Measurements from ENCODE around the gene HNRNPL.
"Not testable (repeated sequence)": the region's sequence is repeated elsewhere in the genome, so short reads cannot be mapped to it uniquely, and the experiment has no call there.

The HNRNPL gene

DNA sequence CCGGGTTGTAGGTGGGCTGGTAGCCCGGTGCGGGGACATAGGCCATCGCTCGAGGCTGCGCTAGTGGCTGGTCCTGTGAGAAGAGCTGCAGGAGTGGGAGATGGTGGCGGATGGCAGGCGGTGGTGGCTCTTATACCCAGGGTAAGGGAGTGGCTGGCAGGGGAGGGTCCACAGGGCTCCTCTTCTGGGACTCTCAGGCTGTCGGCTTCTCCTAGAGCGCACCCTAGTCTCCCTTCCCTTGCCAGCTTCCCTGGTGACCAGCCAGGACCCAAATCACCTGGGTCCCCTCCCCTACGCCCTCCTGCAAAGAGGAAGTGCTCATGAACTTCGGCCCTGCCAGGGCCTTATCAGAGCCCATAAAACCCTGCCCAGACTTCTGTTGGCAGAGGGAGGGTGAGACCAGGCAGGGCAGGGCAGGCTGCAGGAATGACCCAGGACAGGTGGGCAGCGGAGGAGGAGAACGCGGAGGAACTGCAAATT is 36.9 kb downstream of the HNRNPL start, which contains the start of gene LGALS4:
TSS of gene LGALS4 (minus strand) at position 105 of the 480 bp plus-strand sequence. CDS start at position 46, 59 bp downstream.
- ATAC-seq (ENCODE audit: low read depth) (no peak), DNase-seq (ENCODE audit: low spot score) (no peak)
- Histone ChIP-seq H3K4me3 (ENCODE audit: severe bottlenecking) (no peak within 1 kb of the TSS), H3K4me1 (ENCODE audit: insufficient read depth, poor library complexity, severe bottlenecking) (peaks cover 3% of the 10 kb centered on the region), H3K36me3 (ENCODE audit: low read depth) (peaks cover 7% of the 10 kb centered on the region), H3K27ac (ENCODE audit: poor library complexity, severe bottlenecking) (no peak within 1 kb of the TSS), H3K27me3 (ENCODE audit: insufficient read depth, poor library complexity, severe bottlenecking) (no peaks in the 10 kb centered on the region), H3K9me3 (ENCODE audit: severe bottlenecking) (no peaks in the 10 kb centered on the region)
- TF ChIP-seq, protein P1, sequence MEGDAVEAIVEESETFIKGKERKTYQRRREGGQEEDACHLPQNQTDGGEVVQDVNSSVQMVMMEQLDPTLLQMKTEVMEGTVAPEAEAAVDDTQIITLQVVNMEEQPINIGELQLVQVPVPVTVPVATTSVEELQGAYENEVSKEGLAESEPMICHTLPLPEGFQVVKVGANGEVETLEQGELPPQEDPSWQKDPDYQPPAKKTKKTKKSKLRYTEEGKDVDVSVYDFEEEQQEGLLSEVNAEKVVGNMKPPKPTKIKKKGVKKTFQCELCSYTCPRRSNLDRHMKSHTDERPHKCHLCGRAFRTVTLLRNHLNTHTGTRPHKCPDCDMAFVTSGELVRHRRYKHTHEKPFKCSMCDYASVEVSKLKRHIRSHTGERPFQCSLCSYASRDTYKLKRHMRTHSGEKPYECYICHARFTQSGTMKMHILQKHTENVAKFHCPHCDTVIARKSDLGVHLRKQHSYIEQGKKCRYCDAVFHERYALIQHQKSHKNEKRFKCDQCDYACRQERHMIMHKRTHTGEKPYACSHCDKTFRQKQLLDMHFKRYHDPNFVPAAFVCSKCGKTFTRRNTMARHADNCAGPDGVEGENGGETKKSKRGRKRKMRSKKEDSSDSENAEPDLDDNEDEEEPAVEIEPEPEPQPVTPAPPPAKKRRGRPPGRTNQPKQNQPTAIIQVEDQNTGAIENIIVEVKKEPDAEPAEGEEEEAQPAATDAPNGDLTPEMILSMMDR (IDR thresholded peaks at IDR 0.05; ENCODE audit: poor library complexity, severe bottlenecking): no peak

DNA sequence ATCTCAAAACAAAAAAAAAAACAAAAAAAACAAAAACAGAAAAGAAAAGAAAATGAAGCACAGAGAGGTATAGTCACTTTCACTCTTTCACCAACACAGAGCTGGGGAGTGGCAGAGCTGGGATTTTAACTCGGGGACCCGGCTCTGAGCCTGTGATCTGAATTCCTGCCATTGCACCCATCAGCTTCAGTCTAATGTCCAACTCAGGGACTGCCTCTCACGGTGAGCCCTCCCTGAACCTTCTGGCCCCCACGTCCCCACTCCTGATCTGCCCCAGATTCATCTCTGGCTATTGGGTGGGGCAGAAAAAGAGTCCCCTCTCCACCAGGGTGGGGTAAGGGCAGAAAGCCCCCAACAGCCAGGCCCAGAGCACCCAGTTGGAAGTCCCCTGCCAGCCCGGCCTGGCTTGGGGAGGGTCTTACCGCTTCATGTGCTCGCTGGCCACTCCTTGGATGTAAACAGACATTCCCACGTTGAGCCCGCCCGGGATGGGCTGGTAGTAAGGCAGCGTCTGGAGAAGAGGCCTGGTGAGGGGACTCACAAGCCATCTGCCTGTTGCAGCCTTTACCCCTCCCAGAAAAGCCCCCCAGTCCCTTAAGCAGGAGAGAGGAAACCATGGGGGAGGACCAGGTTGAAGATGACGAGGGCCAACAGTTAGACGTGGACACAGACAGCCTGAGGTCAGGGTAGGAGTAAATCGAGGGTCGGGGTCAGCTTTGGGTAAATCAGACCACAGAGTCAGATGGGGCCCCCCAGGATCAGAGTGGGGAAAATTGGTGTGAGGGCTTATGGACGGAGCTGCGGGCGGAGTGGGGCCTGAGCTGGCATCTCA is 37.6 kb downstream of the HNRNPL start:
- TF ChIP-seq, protein P1 (IDR thresholded peaks at IDR 0.05; ENCODE audit: poor library complexity, severe bottlenecking): no peak
- H3K4me1 ChIP-seq (ENCODE audit: insufficient read depth, poor library complexity, severe bottlenecking): peaks cover 5% of the 10 kb centered on the region
- H3K27ac ChIP-seq (ENCODE audit: poor library complexity, severe bottlenecking): no peak overlapping the region
- H3K27me3 ChIP-seq (ENCODE audit: insufficient read depth, poor library complexity, severe bottlenecking): no peaks in the 10 kb centered on the region
- H3K9me3 ChIP-seq (ENCODE audit: severe bottlenecking): no peaks in the 10 kb centered on the region
- H3K4me3 ChIP-seq (ENCODE audit: severe bottlenecking): no peak overlapping the region
- DNase-seq (ENCODE audit: low spot score) (no peak), ATAC-seq (ENCODE audit: low read depth) (no peak)
- H3K36me3 ChIP-seq (ENCODE audit: low read depth): peaks cover 7% of the 10 kb centered on the region

DNA sequence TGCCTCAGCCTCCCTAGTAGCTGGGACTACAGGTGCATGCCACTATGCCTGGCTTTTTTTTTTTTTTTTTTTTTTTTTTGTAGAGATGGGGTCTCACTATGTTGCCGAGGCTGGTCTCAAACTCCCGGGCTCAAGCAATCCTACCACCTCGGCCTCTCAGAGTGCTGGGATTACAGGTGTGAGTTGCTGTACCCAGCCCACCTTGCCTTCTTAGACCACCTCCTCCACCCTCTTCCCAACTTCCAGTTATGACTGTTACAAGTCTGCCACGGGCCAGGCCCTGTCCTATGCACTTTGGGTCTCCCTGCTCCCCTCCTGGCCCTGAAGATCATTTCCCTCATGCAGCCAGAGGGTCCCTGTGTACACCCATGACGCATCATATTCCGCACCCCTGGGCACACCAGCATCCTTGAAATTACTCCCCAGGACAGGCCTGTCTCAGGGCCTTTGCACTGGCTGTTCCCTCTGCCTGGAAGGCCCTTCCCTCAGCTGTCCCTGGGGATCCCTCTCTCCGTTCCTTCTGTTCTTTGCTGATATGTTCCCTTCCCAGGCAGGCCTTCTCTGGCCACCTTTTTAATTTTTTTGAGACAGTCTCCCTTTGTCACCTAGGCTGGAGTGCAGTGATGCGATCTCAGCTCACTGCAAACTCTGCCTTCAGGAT is 40.1 kb downstream of the HNRNPL start:
- no peak overlapping the region for H3K27ac ChIP-seq (ENCODE audit: poor library complexity, severe bottlenecking)
- DNase-seq (ENCODE audit: low spot score) (no peak), ATAC-seq (ENCODE audit: low read depth) (no peak)
- no peak overlapping the region for H3K4me3 ChIP-seq (ENCODE audit: severe bottlenecking)
- H3K4me1 ChIP-seq (ENCODE audit: insufficient read depth, poor library complexity, severe bottlenecking): peaks cover 9% of the 10 kb centered on the region
- no peaks in the 10 kb centered on the region for H3K27me3 ChIP-seq (ENCODE audit: insufficient read depth, poor library complexity, severe bottlenecking)
- no peaks in the 10 kb centered on the region for H3K9me3 ChIP-seq (ENCODE audit: severe bottlenecking)
- no peaks in the 10 kb centered on the region for H3K36me3 ChIP-seq (ENCODE audit: low read depth)
- TF ChIP-seq, protein P1 (IDR thresholded peaks at IDR 0.05; ENCODE audit: poor library complexity, severe bottlenecking): no peak

GRCh38 chr19:38808741-38809140 is 41.0 kb downstream of the HNRNPL start:
- no peak for DNase-seq (ENCODE audit: low spot score)
- ATAC-seq (ENCODE audit: low read depth): no peak
- TF ChIP-seq, protein P1 (IDR thresholded peaks at IDR 0.05; ENCODE audit: poor library complexity, severe bottlenecking): no peak

GRCh38 chr19:38807374-38808098 is 42.2 kb downstream of the HNRNPL start:
- not testable (repeated sequence) for H3K27me3 ChIP-seq (ENCODE audit: insufficient read depth, poor library complexity, severe bottlenecking); DNase-seq (ENCODE audit: low spot score); H3K4me3 ChIP-seq (ENCODE audit: severe bottlenecking); H3K36me3 ChIP-seq (ENCODE audit: low read depth); H3K4me1 ChIP-seq (ENCODE audit: insufficient read depth, poor library complexity, severe bottlenecking); ATAC-seq (ENCODE audit: low read depth); H3K9me3 ChIP-seq (ENCODE audit: severe bottlenecking)
- H3K27ac ChIP-seq (ENCODE audit: poor library complexity, severe bottlenecking): peak overlapping the region; percentile 36

More at GRCh38 chr19:38808741-38809140, 41.0 kb downstream of the HNRNPL start:
- Histone ChIP-seq H3K27me3 (ENCODE audit: insufficient read depth, poor library complexity, severe bottlenecking) (no peaks in the 10 kb centered on the region), H3K27ac (ENCODE audit: poor library complexity, severe bottlenecking) (no peak overlapping the region), H3K36me3 (ENCODE audit: low read depth) (no peaks in the 10 kb centered on the region), H3K9me3 (ENCODE audit: severe bottlenecking) (no peaks in the 10 kb centered on the region), H3K4me3 (ENCODE audit: severe bottlenecking) (no peak overlapping the region), H3K4me1 (ENCODE audit: insufficient read depth, poor library complexity, severe bottlenecking) (peaks cover 9% of the 10 kb centered on the region)
